Urothelium cell line (cell line): ENCODE measurements around the gene MYO16.

Experiments
- DNase-seq: peaks from one replicate; pipeline ENCODE4 v3.0.0; 2011; ENCODE audit warnings: low spot score, mixed read lengths
- FAIRE-seq: peaks from 2 replicates; lab custom pipeline; 2011; peaks lifted over from hg19 to GRCh38; lab: Jason Lieb, UNC

Gene MYO16

DNA sequence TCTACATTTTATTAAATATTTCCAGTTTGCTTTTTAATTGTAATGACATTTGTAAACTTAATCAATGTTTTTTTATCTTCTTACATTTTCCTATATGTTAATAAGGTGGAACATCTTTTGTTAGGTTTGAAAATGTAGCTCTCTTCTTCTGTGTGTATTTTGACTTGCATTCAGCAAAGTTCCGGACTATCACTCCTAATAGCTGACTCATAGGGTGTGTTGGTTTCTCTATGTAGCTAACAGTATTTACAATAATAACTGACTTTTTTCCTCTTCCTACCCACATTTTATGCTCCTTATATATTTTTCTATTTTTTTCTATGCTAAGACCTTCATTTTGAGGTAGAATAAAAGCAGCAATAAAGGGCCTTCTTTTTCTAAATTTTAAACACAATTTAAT is 28.1 kb downstream of the MYO16 start:
- DNase-seq (no peak), FAIRE-seq (no peak)

- DNase-seq (no peak), FAIRE-seq (no peak)
Measured at GRCh38 chr13:108662528-108662927, 33.1 kb downstream of the MYO16 start.

GRCh38 chr13:108663710-108664109 is 34.3 kb downstream of the MYO16 start:
- FAIRE-seq = no peak
- no peak for DNase-seq

DNA sequence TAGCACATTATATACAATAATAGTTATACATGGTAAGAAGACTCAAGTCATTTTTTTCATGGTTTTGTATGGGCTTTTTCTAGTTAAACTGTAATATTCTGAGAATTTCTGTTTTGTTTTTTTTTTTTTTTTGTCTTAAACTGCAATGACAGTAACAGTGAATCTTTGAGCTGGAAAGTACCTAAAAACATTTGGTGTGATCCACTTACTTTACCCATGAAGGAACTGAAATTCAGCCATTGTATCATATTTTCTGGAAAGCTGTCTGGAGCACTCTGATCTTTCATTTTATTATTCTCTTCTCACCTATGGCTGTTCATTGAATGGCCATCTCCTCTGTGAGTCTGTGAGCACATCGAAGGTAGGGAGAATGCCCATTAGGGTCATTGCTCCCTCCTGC is 37.8 kb downstream of the MYO16 start:
- DNase-seq = no peak
- FAIRE-seq = no peak

DNA sequence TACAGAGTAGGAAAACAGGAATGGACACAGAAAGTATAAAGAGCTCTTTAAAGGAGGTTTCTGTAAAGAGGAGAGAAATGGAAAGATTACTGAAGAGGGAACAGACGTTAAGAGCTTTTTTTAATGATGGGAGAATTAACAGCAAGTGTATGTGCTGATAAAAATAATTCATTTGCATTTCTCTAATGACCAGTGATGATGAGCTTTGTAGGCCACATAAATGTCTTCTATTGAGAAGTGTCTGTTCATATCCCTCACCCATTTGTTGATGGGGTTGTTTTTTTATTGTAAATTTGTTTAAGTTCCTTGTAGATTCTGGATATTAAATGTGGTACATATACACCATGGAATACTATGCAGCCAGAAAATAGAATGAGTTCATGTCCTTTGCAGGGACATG is 40.0 kb downstream of the MYO16 start:
- FAIRE-seq (no peak), DNase-seq (no peak)

- DNase-seq = no peak
- no peak for FAIRE-seq
Measured at GRCh38 chr13:108674346-108674745, 44.9 kb downstream of the MYO16 start.

GRCh38 chr13:108674771-108675170 is 45.4 kb downstream of the MYO16 start:
- FAIRE-seq = no peak

GRCh38 chr13:108676620-108677019 is 47.2 kb downstream of the MYO16 start:
- DNase-seq = no peak
- FAIRE-seq = no peak

More at GRCh38 chr13:108674771-108675170, 45.4 kb downstream of the MYO16 start:
- DNase-seq = no peak

- FAIRE-seq (no peak), DNase-seq (no peak)
Measured at GRCh38 chr13:108677806-108678205, 48.4 kb downstream of the MYO16 start.

GRCh38 chr13:108680011-108680410 is 50.6 kb downstream of the MYO16 start:
- DNase-seq (no peak), FAIRE-seq (no peak)

DNA sequence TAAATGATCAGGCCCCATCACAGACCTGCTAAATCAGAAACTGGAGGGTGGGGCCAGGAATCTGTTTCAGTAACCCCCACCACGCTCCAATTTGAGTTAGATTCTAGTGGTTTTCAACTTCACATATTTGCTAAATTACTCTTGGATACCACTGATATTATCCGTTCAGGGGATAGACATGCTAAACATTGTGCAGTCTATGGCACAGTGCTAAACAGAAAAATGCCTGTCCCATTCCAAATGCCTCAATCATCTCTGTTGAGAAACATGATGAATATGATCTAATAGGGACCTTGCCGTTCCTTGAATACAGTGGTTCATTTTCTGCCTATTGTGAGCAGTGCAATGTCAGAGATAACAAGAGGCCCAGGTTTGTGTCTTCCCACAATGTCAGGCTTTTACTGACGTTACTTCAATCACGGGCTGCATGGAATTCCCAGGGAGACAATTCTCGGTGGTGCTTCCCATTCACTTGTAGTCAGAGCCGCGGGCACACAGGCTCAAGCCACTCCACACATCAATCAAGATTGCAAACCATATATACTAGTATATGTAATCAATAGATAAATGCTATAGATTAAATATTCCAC is 52.7 kb downstream of the MYO16 start:
- no peak for FAIRE-seq
- DNase-seq = no peak

GRCh38 chr13:108682714-108683113 is 53.3 kb downstream of the MYO16 start:
- DNase-seq (no peak), FAIRE-seq (no peak)

DNA sequence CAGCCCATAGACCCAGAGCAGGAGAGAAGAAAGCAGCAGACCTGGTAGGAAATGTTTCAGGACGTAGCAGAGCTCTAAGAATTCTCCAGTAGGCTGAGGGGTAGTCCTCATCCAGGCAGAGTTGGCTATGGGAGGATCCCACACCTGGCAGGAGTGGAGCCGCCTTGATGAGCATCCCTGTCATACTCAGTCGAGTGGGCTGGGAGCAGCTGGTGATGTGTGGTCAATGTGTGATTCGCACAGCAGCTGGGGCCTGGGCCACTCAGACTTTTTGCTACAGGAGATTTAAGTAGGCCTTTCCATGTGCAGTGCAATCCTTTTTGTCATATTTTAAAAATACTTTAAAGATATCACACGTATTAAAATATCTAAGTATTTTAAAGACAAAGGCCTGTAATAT is 56.6 kb downstream of the MYO16 start:
- no peak for FAIRE-seq

GRCh38 chr13:108690726-108691125 is 61.3 kb downstream of the MYO16 start:
- DNase-seq (no peak), FAIRE-seq (no peak)

More for the DNA sequence above, 56.6 kb downstream of the MYO16 start:
- no peak for DNase-seq

GRCh38 chr13:108700422-108701170 is 71.2 kb downstream of the MYO16 start:
- DNase-seq = peak; percentile 24
- no peak for FAIRE-seq

GRCh38 chr13:108702171-108702570 is 72.8 kb downstream of the MYO16 start:
- FAIRE-seq (no peak), DNase-seq (no peak)

DNA sequence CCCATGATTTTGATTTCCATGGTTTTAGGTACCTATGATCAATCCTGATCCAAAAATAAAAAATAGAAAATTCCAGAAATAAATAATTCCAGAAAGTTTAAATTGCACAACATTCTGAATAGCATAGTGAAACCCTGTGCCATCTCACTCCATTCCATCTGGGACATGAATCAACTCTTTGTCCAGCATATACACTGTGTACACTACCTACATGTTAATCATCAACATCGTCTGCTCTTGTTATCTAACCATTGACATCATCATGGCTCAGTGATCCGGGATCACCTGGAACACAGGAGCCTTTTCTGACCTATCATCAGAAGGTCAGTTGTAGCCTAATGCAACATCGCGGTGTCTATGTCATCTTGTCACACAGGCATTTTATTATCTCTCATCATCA is 75.6 kb downstream of the MYO16 start:
- FAIRE-seq = no peak
- no peak for DNase-seq

GRCh38 chr13:108707584-108707983 is 78.2 kb downstream of the MYO16 start:
- FAIRE-seq (no peak), DNase-seq (no peak)

DNA sequence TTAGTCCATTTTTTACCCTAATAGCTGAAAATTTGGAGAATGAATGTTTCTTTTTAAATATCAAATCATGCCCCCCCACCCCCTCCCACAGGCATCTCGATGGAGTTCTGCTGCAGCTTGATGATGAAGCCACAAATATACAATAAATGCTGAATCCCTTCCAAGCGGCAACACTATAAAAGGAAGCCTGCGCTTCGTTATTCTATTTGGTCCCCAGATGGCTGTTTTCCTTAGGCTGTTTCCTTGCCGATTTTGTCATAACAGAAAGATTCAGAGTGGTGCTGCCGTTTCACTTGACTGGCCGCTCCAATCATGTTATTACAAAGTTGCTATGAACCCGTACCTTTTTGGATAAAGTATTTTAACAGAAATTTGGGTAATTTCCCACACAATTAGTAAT is 79.5 kb downstream of the MYO16 start:
- FAIRE-seq (no peak), DNase-seq (no peak)

DNA sequence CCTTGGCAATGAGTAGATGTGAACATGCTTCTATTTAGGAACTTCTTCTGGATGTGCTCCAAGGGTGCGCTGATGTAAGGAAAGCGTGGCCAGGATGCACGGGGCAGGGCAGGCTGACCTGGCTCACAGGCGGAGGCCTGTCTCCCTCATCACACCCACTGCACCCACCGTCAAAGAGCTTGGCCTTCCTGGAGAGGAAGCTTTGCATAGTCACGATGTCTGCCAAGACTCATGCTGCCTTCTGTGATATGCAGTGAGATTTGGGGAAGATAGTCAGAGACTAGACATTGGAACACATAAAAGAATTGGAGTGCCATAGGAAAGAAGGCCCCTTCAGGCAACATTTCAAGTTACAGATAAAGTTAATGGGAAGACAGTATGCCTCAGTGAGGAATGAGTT is 82.0 kb downstream of the MYO16 start:
- DNase-seq (no peak), FAIRE-seq (no peak)

DNA sequence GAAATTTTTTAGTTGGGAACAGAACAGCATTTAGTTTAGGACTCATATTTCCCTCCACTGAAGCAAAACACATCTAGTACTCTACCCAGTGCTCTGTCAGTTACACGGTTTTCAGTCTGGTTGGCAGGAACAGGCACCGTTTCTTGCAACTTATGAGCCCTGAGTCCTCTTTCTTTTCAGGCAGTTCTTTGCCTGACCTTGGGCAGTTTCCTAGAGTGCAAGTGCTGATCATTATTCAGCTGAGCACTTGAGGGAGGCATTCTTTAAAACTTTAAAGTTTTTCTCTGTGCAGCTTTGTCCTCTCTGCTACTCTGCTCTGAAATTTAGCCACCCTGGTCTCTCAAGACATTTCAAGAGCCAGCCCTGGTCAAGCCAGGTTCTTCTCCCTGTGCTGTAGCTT is 96.1 kb downstream of the MYO16 start:
- no peak for FAIRE-seq
- DNase-seq = no peak

DNA sequence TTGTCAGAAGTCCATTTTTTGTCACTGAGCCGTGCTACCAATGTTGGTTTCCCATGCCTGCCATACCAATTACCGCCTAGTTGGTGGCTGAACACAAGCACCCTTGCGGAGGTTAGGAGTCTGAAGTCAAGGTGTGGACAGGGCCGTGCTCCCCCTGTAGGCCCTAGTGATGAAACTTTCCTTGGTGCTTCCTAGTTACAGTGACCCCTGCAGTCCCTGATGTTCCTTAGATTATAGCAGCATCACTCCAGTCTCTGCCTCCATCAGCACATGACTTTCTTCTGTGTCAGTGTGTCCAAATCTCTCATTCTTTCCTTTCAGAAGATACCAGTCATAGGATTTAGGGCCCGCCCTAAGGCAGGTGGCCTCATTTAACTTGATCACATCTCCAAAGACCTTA is 99.0 kb downstream of the MYO16 start:
- DNase-seq (no peak), FAIRE-seq (no peak)
